ENCODE results near the gene EIF2A. TPM values are rescaled to one million over a fixed set of nuclear protein-coding genes. Genes with fewer than 3 reads are reported as not detected.

Gene EIF2A
- total RNA-seq, 3 donors from 2014 or later (not counting 1 experiment from before 2014, with no cell fraction given): 102 to 124 (median 108) TPM

- TF ChIP-seq CTCF (IDR thresholded peaks at IDR 0.05): no peak
- intact Hi-C loops (cut with micrococcal nuclease): no loop called here
- H3K36me3 Mint-ChIP-seq: no peaks in the 10 kb centered on the region
- Histone ChIP-seq H3K27me3 (ENCODE audit: control insufficient read depth, insufficient read depth, low read length) (no peaks in the 10 kb centered on the region), H3K9me3 (ENCODE audit: control insufficient read depth, insufficient read depth, low read length) (no peaks in the 10 kb centered on the region), H3K4me1 (ENCODE audit: control insufficient read depth, insufficient read depth, low read length) (no peaks in the 10 kb centered on the region), H3K36me3 (ENCODE audit: control insufficient read depth, insufficient read depth, low read length) (no peaks in the 10 kb centered on the region), H3K4me3 (ENCODE audit: low read length) (no peak overlapping the region), H3K27ac (ENCODE audit: low read length) (no peak overlapping the region)
- ATAC-seq (no peak), DNase-seq (no peak)
- no peaks in the 10 kb centered on the region for H3K9me3 Mint-ChIP-seq
- no peak overlapping the region for H3K27ac Mint-ChIP-seq
- no peaks in the 10 kb centered on the region for H3K4me1 Mint-ChIP-seq
- WGBS (ENCODE audit: insufficient coverage): 80% methylated on average over 3 of the region's 3 CpGs
- H3K27me3 Mint-ChIP-seq (ENCODE audit: low read depth in 2 of 2): peaks cover 2 to 24% of the 10 kb centered on the region in 2 donors
- no peak overlapping the region for H3K4me3 Mint-ChIP-seq
These were observed 42.1 kb upstream of the EIF2A start for GRCh38 chr3:150504483-150504882.

GRCh38 chr3:150508401-150508800 is 38.2 kb upstream of the EIF2A start:
- H3K27ac ChIP-seq (ENCODE audit: low read length): no peak overlapping the region
- H3K36me3 ChIP-seq (ENCODE audit: control insufficient read depth, insufficient read depth, low read length): no peaks in the 10 kb centered on the region
- no peak overlapping the region for H3K4me3 ChIP-seq (ENCODE audit: low read length)
- TF ChIP-seq CTCF (IDR thresholded peaks at IDR 0.05): no peak
- H3K4me3 Mint-ChIP-seq: no peak overlapping the region
- ATAC-seq (no peak), DNase-seq (no peak)
- H3K27me3 Mint-ChIP-seq (ENCODE audit: low read depth in 2 of 2): peaks cover 14 to 26% of the 10 kb centered on the region in 2 donors
- H3K9me3 ChIP-seq (ENCODE audit: control insufficient read depth, insufficient read depth, low read length): no peaks in the 10 kb centered on the region
- H3K36me3 Mint-ChIP-seq: no peaks in the 10 kb centered on the region
- no peaks in the 10 kb centered on the region for H3K27me3 ChIP-seq (ENCODE audit: control insufficient read depth, insufficient read depth, low read length)
- no peaks in the 10 kb centered on the region for H3K4me1 ChIP-seq (ENCODE audit: control insufficient read depth, insufficient read depth, low read length)
- H3K9me3 Mint-ChIP-seq: no peaks in the 10 kb centered on the region
- no peaks in the 10 kb centered on the region for H3K4me1 Mint-ChIP-seq
- H3K27ac Mint-ChIP-seq: no peak overlapping the region
- intact Hi-C loops (cut with micrococcal nuclease): no loop called here

- no peaks in the 10 kb centered on the region for H3K4me1 Mint-ChIP-seq
- no peak for ATAC-seq
- H3K27me3 Mint-ChIP-seq (ENCODE audit: low read depth in 2 of 2): peaks cover 12 to 26% of the 10 kb centered on the region in 2 donors
- H3K9me3 Mint-ChIP-seq: no peaks in the 10 kb centered on the region
- 89% methylated on average over 2 of the region's 2 CpGs for WGBS (ENCODE audit: insufficient coverage)
- H3K36me3 Mint-ChIP-seq: no peaks in the 10 kb centered on the region
- no peak overlapping the region for H3K4me3 ChIP-seq (ENCODE audit: low read length)
- H3K27ac ChIP-seq (ENCODE audit: low read length): no peak overlapping the region
- H3K4me1 ChIP-seq (ENCODE audit: control insufficient read depth, insufficient read depth, low read length): no peaks in the 10 kb centered on the region
- no peaks in the 10 kb centered on the region for H3K27me3 ChIP-seq (ENCODE audit: control insufficient read depth, insufficient read depth, low read length)
- TF ChIP-seq CTCF (IDR thresholded peaks at IDR 0.05): no peak
- H3K9me3 ChIP-seq (ENCODE audit: control insufficient read depth, insufficient read depth, low read length): no peaks in the 10 kb centered on the region
- H3K36me3 ChIP-seq (ENCODE audit: control insufficient read depth, insufficient read depth, low read length): no peaks in the 10 kb centered on the region
- H3K27ac Mint-ChIP-seq: no peak overlapping the region
- no peak for DNase-seq
- intact Hi-C loops (cut with micrococcal nuclease): no loop called here
- H3K4me3 Mint-ChIP-seq: no peak overlapping the region
These were observed 36.8 kb upstream of the EIF2A start for GRCh38 chr3:150509780-150510179.

GRCh38 chr3:150511122-150511821 is 35.3 kb upstream of the EIF2A start:
- H3K27me3 Mint-ChIP-seq (ENCODE audit: low read depth in 2 of 2): peaks cover 12 to 33% of the 10 kb centered on the region in 2 donors
- no peak overlapping the region for H3K4me3 ChIP-seq (ENCODE audit: low read length)
- ATAC-seq (no peak), DNase-seq (no peak)
- H3K27ac Mint-ChIP-seq: no peak overlapping the region
- no CpG with 5 or more reads among the region's 4 CpGs for WGBS (ENCODE audit: insufficient coverage)
- H3K36me3 ChIP-seq (ENCODE audit: control insufficient read depth, insufficient read depth, low read length): no peaks in the 10 kb centered on the region
- no peaks in the 10 kb centered on the region for H3K36me3 Mint-ChIP-seq
- no peak overlapping the region for H3K27ac ChIP-seq (ENCODE audit: low read length)
- no peaks in the 10 kb centered on the region for H3K9me3 Mint-ChIP-seq
- no peaks in the 10 kb centered on the region for H3K27me3 ChIP-seq (ENCODE audit: control insufficient read depth, insufficient read depth, low read length)
- no peaks in the 10 kb centered on the region for H3K4me1 Mint-ChIP-seq
- H3K9me3 ChIP-seq (ENCODE audit: control insufficient read depth, insufficient read depth, low read length): no peaks in the 10 kb centered on the region
- intact Hi-C loops (cut with micrococcal nuclease): no loop called here
- TF ChIP-seq CTCF (IDR thresholded peaks at IDR 0.05): no peak
- no peak overlapping the region for H3K4me3 Mint-ChIP-seq
- no peaks in the 10 kb centered on the region for H3K4me1 ChIP-seq (ENCODE audit: control insufficient read depth, insufficient read depth, low read length)
